Measurements from ENCODE around the gene ZNF90.
A peak's percentile ranks its signal among the peaks of the same experiment; 100 is the strongest.
"Not testable (repeated sequence)": the region's sequence is repeated elsewhere in the genome, so short reads cannot be mapped to it uniquely, and the experiment has no call there.

Gene ZNF90

GRCh38 chr19:20077791-20078463 is at the start of gene ZNF90:
Gene ZNF90 (plus strand): TSS chr19:20078000. CDS start chr19:20078133, 133 bp downstream.
- peak; percentile 59 for DNase-seq

- no peak for DNase-seq
Observed at GRCh38 chr19:20028611-20029010, 49.2 kb upstream of the ZNF90 start.

GRCh38 chr19:20035935-20036334 is 41.9 kb upstream of the ZNF90 start:
- DNase-seq, result no peak

GRCh38 chr19:20038358-20039202 is 39.2 kb upstream of the ZNF90 start:
- DNase-seq, result no peak

GRCh38 chr19:20039203-20039723 is 38.5 kb upstream of the ZNF90 start, which contains the start of gene ZNF682:
Gene ZNF682 (minus strand): TSS chr19:20039505. CDS start chr19:20039345, 160 bp downstream.
- peak; percentile 59 for DNase-seq

GRCh38 chr19:20044663-20045062 is 33.1 kb upstream of the ZNF90 start:
- no peak for DNase-seq

GRCh38 chr19:20045742-20046141 is 32.1 kb upstream of the ZNF90 start:
- DNase-seq, result not testable (repeated sequence)

GRCh38 chr19:20051841-20052768 is 25.7 kb upstream of the ZNF90 start:
- peak; percentile 48 for DNase-seq

GRCh38 chr19:20058738-20059137 is 19.1 kb upstream of the ZNF90 start:
- DNase-seq, result not testable (repeated sequence)

- DNase-seq, result no peak
Observed at GRCh38 chr19:20060282-20060681, 17.5 kb upstream of the ZNF90 start.

GRCh38 chr19:20066861-20067260 is 10.9 kb upstream of the ZNF90 start:
- no peak for DNase-seq

- no peak for DNase-seq
Observed at GRCh38 chr19:20067943-20068342, 9.9 kb upstream of the ZNF90 start.

- not testable (repeated sequence) for DNase-seq
Observed at GRCh38 chr19:20068559-20068958, 9.2 kb upstream of the ZNF90 start.

- DNase-seq, result no peak
Observed at GRCh38 chr19:20070691-20071090, 7.1 kb upstream of the ZNF90 start.

- no peak for DNase-seq
Observed at GRCh38 chr19:20072936-20073335, 4.9 kb upstream of the ZNF90 start.

- no peak for DNase-seq
Observed at GRCh38 chr19:20078581-20079031, 806 bp downstream of the ZNF90 start.

- DNase-seq, result no peak
Observed at GRCh38 chr19:20079476-20079875, 1.7 kb downstream of the ZNF90 start.

GRCh38 chr19:20080656-20081055 is 2.9 kb downstream of the ZNF90 start:
- DNase-seq, result no peak

- not testable (repeated sequence) for DNase-seq
Observed at GRCh38 chr19:20082232-20082833, 4.5 kb downstream of the ZNF90 start.

GRCh38 chr19:20082876-20083275 is 5.1 kb downstream of the ZNF90 start:
- DNase-seq, result not testable (repeated sequence)

- no peak for DNase-seq
Observed at GRCh38 chr19:20102097-20102496, 24.3 kb downstream of the ZNF90 start.

GRCh38 chr19:20103091-20103740 is 25.4 kb downstream of the ZNF90 start:
- no peak for DNase-seq

Data from 8988T (cell line).